WTC11 (cell line): ENCODE measurements around the gene PCAT6. TPM values are rescaled to one million over a fixed set of nuclear protein-coding genes. Genes with fewer than 3 reads are reported as not detected.

Experiments
- ESRRA ChIP-seq: sonication (generic); formaldehyde crosslinking; IDR thresholded peaks from 2 replicates; pipeline ENCODE4 v1.8.1; 2022; ENCODE audit warnings: mild to moderate bottlenecking, missing genetic modification reagents, borderline replicate concordance
- GABPB1 ChIP-seq: sonication (generic); formaldehyde crosslinking; IDR thresholded peaks from 2 replicates; pipeline ENCODE4 v1.8.1; 2023; ENCODE audit warnings: mild to moderate bottlenecking, missing genetic modification reagents
- MYBL2 ChIP-seq: sonication (generic); formaldehyde crosslinking; IDR thresholded peaks from 2 replicates; pipeline ENCODE4 v1.8.1; 2023; ENCODE audit warnings: mild to moderate bottlenecking, moderate library complexity, missing genetic modification reagents
- PRDM15 ChIP-seq: sonication (generic); formaldehyde crosslinking; IDR thresholded peaks from 2 replicates; pipeline ENCODE4 v1.8.0; 2022; ENCODE audit warnings: missing genetic modification reagents
- ZNF232 ChIP-seq: sonication (generic); formaldehyde crosslinking; IDR thresholded peaks from 2 replicates; pipeline ENCODE4 v1.8.0; 2022; ENCODE audit warnings: mild to moderate bottlenecking, missing genetic modification reagents
- ZNF281 ChIP-seq: sonication (generic); formaldehyde crosslinking; IDR thresholded peaks from 2 replicates; pipeline ENCODE4 v1.8.0; 2023; ENCODE audit warnings: mild to moderate bottlenecking, missing genetic modification reagents
- total RNA-seq: library from RNA; stranded (reverse); gene quantifications from 3 replicates; pipeline ENCODE4 v1.2.3, GENCODE V29; 2021

Gene PCAT6
- total RNA-seq, 1 experiment from 2014 or later = 11.7 TPM

- peak; percentile 68; the same call in 1 of the 2 replicates for TF ChIP-seq ESRRA (CRISPR knock-in tag)
- TF ChIP-seq MYBL2 (CRISPR knock-in tag) = peak; percentile 52
- peak; percentile 24; the same call in 1 of the 2 replicates for TF ChIP-seq PRDM15 (CRISPR knock-in tag)
- 0 out of 2 replicates have a peak, but pooled peaks have one; percentile 30 for TF ChIP-seq ZNF232
- TF ChIP-seq ZNF281 (CRISPR knock-in tag) = no peak
- 0 out of 2 replicates have a peak, but pooled peaks have one; percentile 7 for TF ChIP-seq GABPB1 (CRISPR knock-in tag)
- TF ChIP-seq, all 79 proteins: peak for 10
These were observed 50.1 kb downstream of the PCAT6 start (continued) for GRCh38 chr1:202860744-202861419.

Other genes with a start within 250 kb of the PCAT6 start
- gene SYT2, start 100.5 kb upstream of the PCAT6 start, total RNA-seq = 9.5 to 12.1 TPM (median 9.6 TPM) in 3 replicates
- 222 to 226 TPM (median 225 TPM) in 3 replicates for gene KDM5B, start 2.5 kb upstream of the PCAT6 start, total RNA-seq
- 5.4 to 6.6 TPM (median 5.6 TPM) in 3 replicates for gene RABIF, start 78.2 kb downstream of the PCAT6 start, total RNA-seq
- gene KLHL12, start 116.3 kb downstream of the PCAT6 start, total RNA-seq = 29.6 to 35.5 TPM (median 34.6 TPM) in 3 replicates
- 68.7 to 73.2 TPM (median 72.6 TPM) in 3 replicates for gene ADIPOR1, start 147.4 kb downstream of the PCAT6 start, total RNA-seq
- 15.6 to 18.4 TPM (median 17.6 TPM) in 3 replicates for gene CYB5R1, start 156.3 kb downstream of the PCAT6 start, total RNA-seq
- gene TMEM183A, start 196.4 kb downstream of the PCAT6 start, total RNA-seq = 97.4 to 108 TPM (median 99.8 TPM) in 3 replicates
- gene PPFIA4, start 215.5 kb downstream of the PCAT6 start, total RNA-seq = 21.1 to 24.9 TPM (median 22.7 TPM) in 3 replicates